GM12878 (cell line): ENCODE results near the gene DEXI. TPM values are rescaled to one million over a fixed set of nuclear protein-coding genes. Genes with fewer than 3 reads are reported as not detected.

ENCODE experiments used
- BCL11A ChIP-seq: IDR thresholded peaks from 2 replicates; pipeline ENCODE4 v1.6.1; 2011; ENCODE audit warnings: low read depth, low read length
- CBFB ChIP-seq: IDR thresholded peaks from 2 replicates; pipeline ENCODE4 v1.6.1; 2016; ENCODE audit warnings: antibody characterized with exemption, low read depth
- DPF2 ChIP-seq: fragments of 450-650 bp; IDR thresholded peaks from 2 replicates; pipeline ENCODE4 v1.6.1; 2017; ENCODE audit warnings: mild to moderate bottlenecking
- FOXK2 ChIP-seq: fragments of 450-650 bp; IDR thresholded peaks from 2 replicates; pipeline ENCODE4 v1.6.1; 2017; ENCODE audit warnings: mild to moderate bottlenecking, moderate library complexity
- GATAD2B ChIP-seq: fragments of 450-650 bp; conservative IDR thresholded peaks from 2 replicates; pipeline ENCODE4 v1.6.1; 2017; ENCODE audit warnings: low read depth, mild to moderate bottlenecking, moderate library complexity
- IRF4 ChIP-seq: IDR thresholded peaks from 2 replicates; pipeline ENCODE4 v1.6.1; 2011; ENCODE audit warnings: low read depth, low read length
- KAT2A ChIP-seq: conservative IDR thresholded peaks from 2 replicates; pipeline ENCODE4 v1.6.1; 2011; ENCODE audit warnings: low read depth, low read length; ENCODE audit not compliant: control insufficient read depth
- MXI1 ChIP-seq: fragments of 150-350 bp; IDR thresholded peaks from 2 replicates; pipeline ENCODE4 v1.6.1; 2011; ENCODE audit warnings: low read depth, mild to moderate bottlenecking, inconsistent platforms, low read length, improper control_type of control experiment
- NFYA ChIP-seq: IDR thresholded peaks from 2 replicates; pipeline ENCODE4 v1.6.1; 2011; ENCODE audit warnings: low read depth, mild to moderate bottlenecking, low read length, improper control_type of control experiment, borderline replicate concordance
- PRDM15 ChIP-seq: fragments of 450-650 bp; formaldehyde crosslinking; IDR thresholded peaks from 2 replicates; pipeline ENCODE4 v1.4.0; 2020; ENCODE audit warnings: mild to moderate bottlenecking, moderate library complexity
- RCOR1 ChIP-seq: conservative IDR thresholded peaks from 2 replicates; pipeline ENCODE4 v1.6.1; 2012; ENCODE audit warnings: low read depth, low read length, improper control_type of control experiment
- RELB ChIP-seq: fragments of 450-650 bp; IDR thresholded peaks from 2 replicates; pipeline ENCODE4 v1.6.1; 2017; ENCODE audit warnings: low read depth, mild to moderate bottlenecking, moderate library complexity
- SUZ12 ChIP-seq: fragments of 200-600 bp; sonication (generic); IDR thresholded peaks from one replicate; pipeline ENCODE4 v1.6.1; 2018; ENCODE audit warnings: antibody characterized with exemption, mild to moderate bottlenecking; ENCODE audit not compliant: unreplicated experiment
- TAF1 ChIP-seq: IDR thresholded peaks from 2 replicates; pipeline ENCODE4 v1.6.1; 2011; ENCODE audit warnings: mild to moderate bottlenecking, low read depth, low read length, borderline replicate concordance
- TCF3 ChIP-seq: IDR thresholded peaks from 2 replicates; pipeline ENCODE4 v1.6.1; 2012; ENCODE audit warnings: low read depth, mild to moderate bottlenecking, low read length, borderline replicate concordance; ENCODE audit not compliant: insufficient read depth
- TCF7 ChIP-seq: IDR thresholded peaks from 2 replicates; pipeline ENCODE4 v1.6.1; 2014; ENCODE audit warnings: antibody characterized with exemption, borderline replicate concordance
- ZBED1 ChIP-seq: IDR thresholded peaks from 2 replicates; pipeline ENCODE4 v1.6.1; 2016; ENCODE audit warnings: borderline replicate concordance
- ZNF207 ChIP-seq: fragments of 450-650 bp; IDR thresholded peaks from 2 replicates; pipeline ENCODE4 v1.6.1; 2014; ENCODE audit warnings: antibody characterized with exemption, mild to moderate bottlenecking, borderline replicate concordance
- ZNF274 ChIP-seq: IDR thresholded peaks from one replicate; pipeline ENCODE4 v1.8.0; 2011; ENCODE audit not compliant: insufficient read length, insufficient read depth
- ZNF384 ChIP-seq: IDR thresholded peaks from 2 replicates; pipeline ENCODE4 v1.6.1; 2012; ENCODE audit warnings: low read depth, mild to moderate bottlenecking, low read length, improper control_type of control experiment, borderline replicate concordance
- polyA plus RNA-seq, 11 experiments: library from polyadenylated mRNA; depleted of rRNA in 4 of 11; unstranded in 6 of 11; stranded (reverse) in 5 of 11; fragments of >200 nt; fragmentation: Nextera tagmentation in 4 of 11; fragmentation: Illumina TruSeq in 1 of 11; extraction: Ambion mirVana in 4 of 11; extraction: Trizol in 1 of 11; gene quantifications; 1 replicate in 1 of 11; 2 replicates in 10 of 11; pipeline versions ENCODE4 v1.2.1 to v1.2.3, GENCODE V29; 2011 to 2016; ENCODE audit warnings: inconsistent platforms in 2 of 11, missing spikeins in 2 of 11, low read depth in 1 of 11
- total RNA-seq, 4 experiments: library from RNA; depleted of rRNA in 3 of 4; stranded (reverse); fragments of >200 nt in 3 of 4; fragmentation: Illumina TruSeq in 1 of 4; extraction: Trizol in 1 of 4; gene quantifications; 2 replicates each; pipeline versions ENCODE4 v1.2.1 to v1.2.3, GENCODE V29; 2013 to 2021
- TF ChIP-seq, protein P1 (sequence below): IDR thresholded peaks from 2 replicates; pipeline ENCODE4 v1.6.1; 2011; ENCODE audit warnings: low read depth, mild to moderate bottlenecking, low read length, moderate library complexity, borderline replicate concordance; ENCODE audit errors: extremely low read depth
- TF ChIP-seq, protein P2 (sequence below): IDR thresholded peaks from 2 replicates; pipeline ENCODE4 v1.6.1; 2012; ENCODE audit warnings: low read depth, low read length, improper control_type of control experiment
- TF ChIP-seq, protein P3 (sequence below): IDR thresholded peaks from 2 replicates; pipeline ENCODE4 v1.6.1; 2012; ENCODE audit warnings: low read depth, low read length, improper control_type of control experiment

DEXI gene
- total and polyA plus RNA-seq, 10 of the 15 experiments (the other 5 are each of a cell fraction or from before 2014, with no cell fraction given), result 1.4 to 26.3 (median 18.4) TPM

DNA sequence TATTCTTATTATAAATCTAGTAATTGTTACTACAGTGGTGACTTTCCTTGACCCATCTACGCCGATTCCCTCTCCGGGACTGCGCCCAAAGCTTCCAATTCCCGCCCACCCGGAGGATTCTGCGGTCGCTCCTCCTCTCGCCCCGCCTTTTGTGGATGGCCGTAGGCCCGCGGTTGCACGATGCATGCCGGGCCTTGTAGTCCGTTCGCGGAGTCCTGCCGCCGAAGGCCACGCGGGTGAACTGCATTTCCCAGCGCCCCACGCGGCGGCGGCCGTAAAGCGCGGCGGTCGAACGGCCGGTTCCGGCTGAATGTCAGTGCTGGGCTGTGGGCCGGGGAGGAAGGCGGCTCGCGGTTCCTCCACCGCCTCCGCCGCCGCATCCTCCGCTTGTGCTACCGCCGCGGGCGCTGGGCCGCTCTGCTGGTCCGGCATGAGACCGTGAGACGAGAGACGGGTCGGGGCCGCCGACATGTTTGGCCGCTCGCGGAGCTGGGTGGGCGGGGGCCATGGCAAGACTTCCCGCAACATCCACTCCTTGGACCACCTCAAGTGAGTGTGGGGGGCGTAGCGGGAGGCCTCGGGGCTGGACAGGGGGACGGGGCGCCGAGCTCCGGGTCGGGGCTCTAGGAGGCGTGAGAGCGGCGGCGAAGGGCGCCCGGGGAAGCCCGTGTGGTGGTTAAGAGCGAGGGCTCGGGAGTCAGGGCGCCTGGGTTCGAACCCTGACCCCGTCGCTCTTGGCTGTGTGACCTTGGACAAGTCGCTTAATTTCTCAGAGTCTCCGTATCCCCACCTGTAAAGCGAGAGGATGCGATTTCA, 2.2 kb upstream of the DEXI start, which contains the start of gene CLEC16A (continued):
- TF ChIP-seq ZNF384 (no peak), RELB (peak; percentile 16; the same call in 1 of the 2 replicates), CBFB (peak; percentile 69; the same call in 1 of the 2 replicates), GATAD2B (peak; percentile 76), MXI1 (peak; percentile 85), ZNF274 (no peak), ZBED1 (no peak), PRDM15 (CRISPR knock-in tag) (no peak), TCF7 (no peak), BCL11A (no peak), RCOR1 (peak; percentile 86; the same call in 1 of the 2 replicates), ZNF207 (peak; percentile 77; the same call in 1 of the 2 replicates), TCF3 (0 out of 2 replicates have a peak, but pooled peaks have one; percentile 9), FOXK2 (no peak), NFYA (no peak), IRF4 (no peak), KAT2A (no peak), TAF1 (peak; percentile 77), SUZ12 (no peak), DPF2 (peak; percentile 63; the same call in 1 of the 2 replicates)
- TF ChIP-seq, protein P1, sequence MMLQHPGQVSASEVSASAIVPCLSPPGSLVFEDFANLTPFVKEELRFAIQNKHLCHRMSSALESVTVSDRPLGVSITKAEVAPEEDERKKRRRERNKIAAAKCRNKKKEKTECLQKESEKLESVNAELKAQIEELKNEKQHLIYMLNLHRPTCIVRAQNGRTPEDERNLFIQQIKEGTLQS, result peak; percentile 97
- TF ChIP-seq, protein P2, sequence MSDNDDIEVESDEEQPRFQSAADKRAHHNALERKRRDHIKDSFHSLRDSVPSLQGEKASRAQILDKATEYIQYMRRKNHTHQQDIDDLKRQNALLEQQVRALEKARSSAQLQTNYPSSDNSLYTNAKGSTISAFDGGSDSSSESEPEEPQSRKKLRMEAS, result peak; percentile 52; the same call in 1 of the 2 replicates
- TF ChIP-seq, protein P3, sequence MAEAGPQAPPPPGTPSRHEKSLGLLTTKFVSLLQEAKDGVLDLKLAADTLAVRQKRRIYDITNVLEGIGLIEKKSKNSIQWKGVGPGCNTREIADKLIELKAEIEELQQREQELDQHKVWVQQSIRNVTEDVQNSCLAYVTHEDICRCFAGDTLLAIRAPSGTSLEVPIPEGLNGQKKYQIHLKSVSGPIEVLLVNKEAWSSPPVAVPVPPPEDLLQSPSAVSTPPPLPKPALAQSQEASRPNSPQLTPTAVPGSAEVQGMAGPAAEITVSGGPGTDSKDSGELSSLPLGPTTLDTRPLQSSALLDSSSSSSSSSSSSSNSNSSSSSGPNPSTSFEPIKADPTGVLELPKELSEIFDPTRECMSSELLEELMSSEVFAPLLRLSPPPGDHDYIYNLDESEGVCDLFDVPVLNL, result peak; percentile 32; the same call in 1 of the 2 replicates
